Measurements from ENCODE around the gene RASGRF1. TPM values are rescaled to one million over a fixed set of nuclear protein-coding genes. Genes with fewer than 3 reads are reported as not detected.

Gene RASGRF1
- total RNA-seq, 2 experiments from 2014 or later: not detected

GRCh38 chr15:79004336-79004735, 86.2 kb downstream of the RASGRF1 start:
- Mint-ChIP-seq H3K36me3 (ENCODE audit: low read depth) (no peaks in the 10 kb centered on the region), H3K4me1 (ENCODE audit: low read depth) (peaks cover 4% of the 10 kb centered on the region), H3K27me3 (no peaks in the 10 kb centered on the region), H3K9me3 (no peaks in the 10 kb centered on the region), H3K4me3 (no peak overlapping the region), H3K27ac (no peak overlapping the region)
- no peak overlapping the region for H3K4me3 ChIP-seq (ENCODE audit: low read length)
- no peak for TF ChIP-seq CTCF (IDR thresholded peaks at IDR 0.05)
- CTCF ChIA-PET: no interaction called here
- H3K27me3 ChIP-seq (ENCODE audit: control insufficient read depth in 1 of 2, insufficient read depth in 2 of 2, low read length in 2 of 2): no peaks in the 10 kb centered on the region
- peak in 3 of 14 experiments; percentile 10 to 54 (median 49) for DNase-seq
- H3K9me3 ChIP-seq (ENCODE audit: control insufficient read depth in 1 of 2, insufficient read depth in 1 of 2, low read length in 2 of 2): no peaks in the 10 kb centered on the region
- no peaks in the 10 kb centered on the region for H3K36me3 ChIP-seq (ENCODE audit: insufficient read depth, low read length)
- H3K27ac ChIP-seq (ENCODE audit: low read depth in 1 of 2, low read length in 2 of 2): no peak overlapping the region
- no peak for ATAC-seq (ENCODE audit: poor library complexity)
- intact Hi-C loops (cut with DNase I, micrococcal nuclease): no loop called here
- POLR2A ChIA-PET: no interaction called here
- peaks cover 10% of the 10 kb centered on the region for H3K4me1 ChIP-seq (ENCODE audit: insufficient read depth, low read length)

GRCh38 chr15:79003896-79004295, 86.7 kb downstream of the RASGRF1 start:
- no peak for TF ChIP-seq CTCF (IDR thresholded peaks at IDR 0.05)
- Histone ChIP-seq H3K4me3 (ENCODE audit: low read length) (no peak overlapping the region), H3K9me3 (ENCODE audit: control insufficient read depth in 1 of 2, insufficient read depth in 1 of 2, low read length in 2 of 2) (no peaks in the 10 kb centered on the region), H3K4me1 (ENCODE audit: insufficient read depth, low read length) (peaks cover 10% of the 10 kb centered on the region), H3K36me3 (ENCODE audit: insufficient read depth, low read length) (no peaks in the 10 kb centered on the region), H3K27me3 (ENCODE audit: control insufficient read depth in 1 of 2, insufficient read depth in 2 of 2, low read length in 2 of 2) (no peaks in the 10 kb centered on the region), H3K27ac (ENCODE audit: low read depth in 1 of 2, low read length in 2 of 2) (no peak overlapping the region)
- DNase-seq: no peak
- CTCF ChIA-PET: no interaction called here
- POLR2A ChIA-PET: no interaction called here
- intact Hi-C loops (cut with DNase I, micrococcal nuclease): no loop called here
- Mint-ChIP-seq H3K4me3 (no peak overlapping the region), H3K36me3 (ENCODE audit: low read depth) (no peaks in the 10 kb centered on the region), H3K27ac (no peak overlapping the region), H3K4me1 (ENCODE audit: low read depth) (peaks cover 4% of the 10 kb centered on the region), H3K9me3 (no peaks in the 10 kb centered on the region), H3K27me3 (no peaks in the 10 kb centered on the region)
- no peak for ATAC-seq (ENCODE audit: poor library complexity)

- ChIA-PET CTCF (no interaction called here), POLR2A (no interaction called here)
- Mint-ChIP-seq H3K4me1 (ENCODE audit: low read depth) (peaks cover 4% of the 10 kb centered on the region), H3K9me3 (no peaks in the 10 kb centered on the region), H3K27me3 (no peaks in the 10 kb centered on the region), H3K27ac (no peak overlapping the region), H3K4me3 (no peak overlapping the region), H3K36me3 (ENCODE audit: low read depth) (no peaks in the 10 kb centered on the region)
- no peak for DNase-seq
- Histone ChIP-seq H3K4me1 (ENCODE audit: insufficient read depth, low read length) (peaks cover 10% of the 10 kb centered on the region), H3K27me3 (ENCODE audit: control insufficient read depth in 1 of 2, insufficient read depth in 2 of 2, low read length in 2 of 2) (no peaks in the 10 kb centered on the region), H3K9me3 (ENCODE audit: control insufficient read depth in 1 of 2, insufficient read depth in 1 of 2, low read length in 2 of 2) (no peaks in the 10 kb centered on the region), H3K4me3 (ENCODE audit: low read length) (no peak overlapping the region), H3K36me3 (ENCODE audit: insufficient read depth, low read length) (no peaks in the 10 kb centered on the region), H3K27ac (ENCODE audit: low read depth in 1 of 2, low read length in 2 of 2) (no peak overlapping the region)
- intact Hi-C loops (cut with DNase I, micrococcal nuclease): no loop called here
- no peak for ATAC-seq (ENCODE audit: poor library complexity)
- TF ChIP-seq CTCF (IDR thresholded peaks at IDR 0.05): no peak
Observed at GRCh38 chr15:79003301-79003700, 87.3 kb downstream of the RASGRF1 start.
